HUES48 (cell line): ENCODE data around the gene CR1.
"Not testable (repeated sequence)": the region's sequence is repeated elsewhere in the genome, so short reads cannot be mapped to it uniquely, and the experiment has no call there.

ENCODE experiments used
- H3K27ac ChIP-seq: one replicate; pipeline ENCODE4 v1.7.0; 2013; ENCODE audit warnings: low read depth, low read length, inconsistent platforms
- H3K27me3 ChIP-seq: 2 replicates; pipeline ENCODE4 v1.6.1; 2013; ENCODE audit warnings: mild to moderate bottlenecking, low read length; ENCODE audit not compliant: control insufficient read depth, insufficient read depth
- H3K36me3 ChIP-seq: 2 replicates; pipeline ENCODE4 v1.6.1; 2013; ENCODE audit warnings: low read length; ENCODE audit not compliant: control insufficient read depth, insufficient read depth
- H3K4me1 ChIP-seq: 2 replicates; pipeline ENCODE4 v1.6.1; 2013; ENCODE audit warnings: mild to moderate bottlenecking, low read length; ENCODE audit not compliant: control insufficient read depth, insufficient read depth
- H3K4me3 ChIP-seq: 2 replicates; pipeline ENCODE4 v1.5.1; 2013; ENCODE audit warnings: mild to moderate bottlenecking, low read depth, low read length
- H3K9ac ChIP-seq: 2 replicates; pipeline ENCODE4 v1.6.1; 2013; ENCODE audit warnings: mild to moderate bottlenecking, low read depth, low read length, moderate library complexity
- H3K9me3 ChIP-seq: 2 replicates; pipeline ENCODE4 v1.6.1; 2013; ENCODE audit warnings: low read length; ENCODE audit not compliant: control insufficient read depth, insufficient read depth

Gene CR1

DNA sequence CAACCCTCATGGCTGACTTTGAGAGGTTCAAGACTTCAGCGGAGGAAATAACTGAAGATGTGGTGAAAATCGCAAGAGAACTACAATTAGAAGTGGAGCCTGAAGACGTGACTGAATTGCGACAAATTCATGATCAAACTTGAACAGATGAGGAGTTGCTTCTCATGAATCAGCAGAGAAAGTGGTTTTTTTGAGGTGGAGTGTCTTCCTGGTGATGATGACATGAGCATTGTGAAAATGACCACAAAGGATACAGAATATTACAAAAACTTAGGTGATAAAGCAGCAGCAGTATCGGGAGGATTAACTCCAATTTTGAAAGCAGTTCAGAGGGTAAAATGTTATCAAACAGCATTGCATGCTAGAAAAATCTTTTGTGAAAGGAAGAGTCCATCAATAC lies 40.3 kb downstream of the CR1 start:
- H3K4me1 ChIP-seq, H3K9ac ChIP-seq, H3K36me3 ChIP-seq, H3K27me3 ChIP-seq, H3K9me3 ChIP-seq, H3K27ac ChIP-seq, H3K4me3 ChIP-seq: not testable (repeated sequence)

DNA sequence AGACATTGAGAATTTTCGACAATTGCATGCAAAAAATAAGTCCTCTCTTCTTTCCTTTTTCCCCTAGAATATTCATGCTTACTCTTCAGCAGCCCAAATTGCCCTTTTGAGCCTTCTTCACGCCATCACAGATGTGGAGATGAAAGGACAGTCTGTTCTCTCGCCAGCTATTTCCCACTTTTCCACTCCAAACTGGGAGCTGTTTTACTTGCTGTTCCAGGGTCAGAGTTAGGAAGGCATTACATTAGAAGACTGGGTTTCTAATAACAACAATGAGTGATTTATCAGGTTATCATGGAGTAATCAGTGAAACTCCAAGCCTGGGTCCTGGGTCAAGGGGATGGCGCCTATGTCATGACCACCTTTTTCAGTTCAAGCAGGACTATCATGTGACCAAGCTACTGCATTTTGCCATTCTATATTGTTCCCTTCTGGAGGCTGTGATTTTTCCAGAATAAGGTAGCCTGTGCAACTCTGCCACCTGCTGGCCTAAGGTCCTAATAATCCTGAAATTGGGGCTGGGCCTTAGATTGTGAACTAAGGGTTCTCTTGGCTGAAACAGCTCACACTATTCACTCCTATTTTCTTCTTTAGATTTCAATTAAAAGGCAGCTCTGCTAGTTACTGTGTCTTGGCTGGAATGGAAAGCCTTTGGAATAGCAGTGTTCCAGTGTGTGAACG lies 50.9 kb downstream of the CR1 start:
- H3K27ac ChIP-seq, H3K9ac ChIP-seq, H3K27me3 ChIP-seq, H3K4me1 ChIP-seq, H3K36me3 ChIP-seq, H3K9me3 ChIP-seq, H3K4me3 ChIP-seq: not testable (repeated sequence)

DNA sequence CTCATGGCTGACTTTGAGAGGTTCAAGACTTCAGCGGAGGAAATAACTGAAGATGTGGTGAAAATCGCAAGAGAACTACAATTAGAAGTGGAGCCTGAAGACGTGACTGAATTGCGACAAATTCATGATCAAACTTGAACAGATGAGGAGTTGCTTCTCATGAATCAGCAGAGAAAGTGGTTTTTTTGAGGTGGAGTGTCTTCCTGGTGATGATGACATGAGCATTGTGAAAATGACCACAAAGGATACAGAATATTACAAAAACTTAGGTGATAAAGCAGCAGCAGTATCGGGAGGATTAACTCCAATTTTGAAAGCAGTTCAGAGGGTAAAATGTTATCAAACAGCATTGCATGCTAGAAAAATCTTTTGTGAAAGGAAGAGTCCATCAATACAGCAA lies 58.9 kb downstream of the CR1 start:
- not testable (repeated sequence) for H3K27me3 ChIP-seq, H3K9me3 ChIP-seq, H3K4me1 ChIP-seq, H3K4me3 ChIP-seq, H3K36me3 ChIP-seq, H3K9ac ChIP-seq, H3K27ac ChIP-seq

DNA sequence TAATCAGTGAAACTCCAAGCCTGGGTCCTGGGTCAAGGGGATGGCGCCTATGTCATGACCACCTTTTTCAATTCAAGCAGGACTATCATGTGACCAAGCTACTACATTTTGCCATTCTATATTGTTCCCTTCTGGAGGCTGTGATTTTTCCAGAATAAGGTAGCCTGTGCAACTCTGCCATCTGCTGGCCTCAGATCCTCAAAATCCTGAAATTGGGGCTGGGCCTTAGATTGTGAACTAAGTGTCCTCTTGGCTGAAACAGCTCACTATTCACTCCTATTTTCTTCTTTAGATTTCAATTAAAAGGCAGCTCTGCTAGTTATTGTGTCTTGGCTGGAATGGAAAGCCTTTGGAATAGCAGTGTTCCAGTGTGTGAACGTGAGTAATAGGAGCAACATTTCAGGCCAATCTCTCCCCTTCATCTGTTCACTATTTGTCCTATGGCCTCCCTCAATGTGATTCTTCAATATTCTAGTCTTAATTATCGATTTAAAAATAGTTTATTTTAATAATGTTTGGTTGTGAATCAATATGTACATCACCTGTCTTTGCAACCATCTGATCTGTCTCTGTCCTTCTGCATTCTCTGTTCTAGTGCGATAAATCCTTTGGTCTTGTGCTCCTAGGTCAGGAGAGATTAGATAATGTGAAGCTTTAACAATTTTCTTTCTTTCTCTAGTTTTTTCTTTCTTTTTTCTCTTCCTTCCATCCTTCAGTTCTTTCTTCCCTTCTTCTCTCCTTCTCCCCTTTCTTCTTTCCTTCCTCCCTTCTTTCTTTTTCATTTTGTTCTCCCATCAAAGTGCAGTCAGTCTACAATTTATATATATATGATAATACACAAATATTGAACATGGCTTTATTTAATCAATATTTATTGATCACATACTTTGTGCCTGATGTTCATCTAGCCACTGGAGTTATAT lies 69.8 kb downstream of the CR1 start:
- H3K9me3 ChIP-seq, result no peaks in the 10 kb centered on the region
- H3K27ac ChIP-seq, result no peak overlapping the region
- no peak overlapping the region for H3K9ac ChIP-seq
- H3K27me3 ChIP-seq, result no peaks in the 10 kb centered on the region
- no peak overlapping the region for H3K4me3 ChIP-seq
- no peaks in the 10 kb centered on the region for H3K4me1 ChIP-seq
- H3K36me3 ChIP-seq, result no peaks in the 10 kb centered on the region

DNA sequence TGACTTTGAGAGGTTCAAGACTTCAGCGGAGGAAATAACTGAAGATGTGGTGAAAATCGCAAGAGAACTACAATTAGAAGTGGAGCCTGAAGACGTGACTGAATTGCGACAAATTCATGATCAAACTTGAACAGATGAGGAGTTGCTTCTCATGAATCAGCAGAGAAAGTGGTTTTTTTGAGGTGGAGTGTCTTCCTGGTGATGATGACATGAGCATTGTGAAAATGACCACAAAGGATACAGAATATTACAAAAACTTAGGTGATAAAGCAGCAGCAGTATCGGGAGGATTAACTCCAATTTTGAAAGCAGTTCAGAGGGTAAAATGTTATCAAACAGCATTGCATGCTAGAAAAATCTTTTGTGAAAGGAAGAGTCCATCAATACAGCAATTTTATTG lies 76.0 kb downstream of the CR1 start:
- H3K4me1 ChIP-seq, H3K4me3 ChIP-seq, H3K36me3 ChIP-seq, H3K9me3 ChIP-seq, H3K27ac ChIP-seq, H3K9ac ChIP-seq, H3K27me3 ChIP-seq: not testable (repeated sequence)

DNA sequence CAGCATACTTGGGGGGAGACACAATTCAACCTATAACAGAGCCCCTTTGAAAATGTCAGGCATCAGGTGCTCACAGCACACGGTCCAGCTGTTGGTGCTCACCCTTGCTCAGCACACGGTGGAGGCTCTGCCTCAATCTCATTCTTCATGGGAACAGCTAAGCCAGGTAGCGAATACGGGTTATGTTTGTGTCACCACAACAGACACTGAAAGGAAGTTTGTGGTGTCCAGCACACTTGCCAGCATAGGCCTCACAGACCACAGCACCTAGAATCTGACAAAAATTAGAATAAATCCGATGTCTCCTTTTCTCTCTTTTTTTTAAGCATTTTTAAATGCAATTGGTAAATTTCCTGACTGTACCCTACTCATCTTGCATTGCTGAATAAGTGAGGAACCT lies 77.1 kb downstream of the CR1 start:
- not testable (repeated sequence) for H3K27ac ChIP-seq, H3K4me3 ChIP-seq, H3K9me3 ChIP-seq, H3K9ac ChIP-seq, H3K36me3 ChIP-seq, H3K27me3 ChIP-seq, H3K4me1 ChIP-seq

DNA sequence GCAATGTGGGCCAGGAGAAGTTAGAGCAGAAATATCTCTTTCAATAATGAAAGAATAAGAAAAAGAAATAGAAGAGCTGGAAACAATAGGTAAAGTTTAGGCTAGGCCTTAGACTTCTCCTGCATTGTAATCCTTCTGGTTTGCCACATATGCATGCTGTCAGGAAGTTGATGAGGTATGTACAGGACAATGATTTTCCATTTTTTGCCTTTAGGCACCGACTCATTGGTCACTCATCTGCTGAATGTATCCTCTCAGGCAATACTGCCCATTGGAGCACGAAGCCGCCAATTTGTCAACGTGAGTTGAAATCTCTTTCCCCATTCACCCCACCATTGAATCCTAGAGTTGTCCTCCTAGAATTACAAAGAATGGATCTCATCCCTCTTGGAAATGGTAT lies 79.4 kb downstream of the CR1 start:
- H3K9ac ChIP-seq, H3K9me3 ChIP-seq, H3K4me3 ChIP-seq, H3K4me1 ChIP-seq, H3K36me3 ChIP-seq, H3K27me3 ChIP-seq, H3K27ac ChIP-seq: not testable (repeated sequence)

DNA sequence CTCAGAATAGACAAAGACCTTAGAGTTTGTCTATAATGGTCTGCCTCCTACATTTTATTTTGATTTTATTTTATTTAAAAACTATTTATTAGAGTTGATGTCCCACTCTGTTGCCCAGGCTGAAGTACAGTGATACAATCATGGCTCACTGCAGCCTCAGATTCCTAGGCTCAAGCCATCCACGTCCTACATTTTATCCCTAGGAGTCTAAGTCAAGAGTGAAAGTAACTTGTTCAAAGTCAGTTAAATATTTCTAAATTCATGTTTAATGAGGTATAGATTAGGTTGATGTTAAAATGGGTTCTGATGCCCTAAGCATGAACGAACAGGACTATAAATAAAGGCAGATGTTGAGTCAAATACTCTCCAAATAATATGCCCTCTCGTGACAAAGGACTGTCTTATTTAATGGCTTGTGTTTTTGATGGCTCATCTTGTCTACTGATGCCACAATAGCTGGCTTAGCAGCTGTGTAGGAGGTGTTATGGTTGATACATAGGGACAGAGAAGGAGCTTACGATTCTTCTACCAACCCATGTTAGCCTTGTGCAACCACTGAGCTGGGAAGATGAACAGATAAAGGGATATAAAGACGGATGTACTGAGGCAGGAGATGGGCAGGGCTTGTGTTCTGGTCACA lies 83.0 kb downstream of the CR1 start:
- Histone ChIP-seq H3K4me1 (0 out of 2 replicates have a peak, but pooled peaks cover 3% of the 10 kb centered on the region), H3K9me3 (no peaks in the 10 kb centered on the region), H3K9ac (no peak overlapping the region), H3K4me3 (no peak overlapping the region), H3K27me3 (no peaks in the 10 kb centered on the region), H3K36me3 (no peaks in the 10 kb centered on the region), H3K27ac (no peak overlapping the region)

DNA sequence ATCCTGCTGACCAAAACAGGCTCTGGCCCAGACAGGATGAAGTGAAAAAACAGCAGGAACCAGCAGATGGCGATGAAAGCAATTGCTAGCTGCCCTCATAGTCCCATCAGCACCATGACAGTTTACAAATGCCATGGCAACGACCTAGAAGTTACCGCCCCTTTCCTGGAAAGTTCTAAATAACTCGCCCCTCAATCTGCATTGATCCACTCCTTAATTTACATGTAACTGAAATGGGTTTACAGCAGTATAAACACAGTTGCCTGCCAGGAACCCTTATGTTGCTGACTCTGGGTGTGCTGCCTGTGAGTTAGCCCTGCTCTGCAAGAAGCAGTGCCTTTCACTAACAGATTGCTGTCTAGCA lies 83.5 kb downstream of the CR1 start:
- Histone ChIP-seq H3K9me3 (no peaks in the 10 kb centered on the region), H3K36me3 (no peaks in the 10 kb centered on the region), H3K4me3 (no peak overlapping the region), H3K4me1 (0 out of 2 replicates have a peak, but pooled peaks cover 3% of the 10 kb centered on the region), H3K9ac (no peak overlapping the region), H3K27me3 (no peaks in the 10 kb centered on the region), H3K27ac (no peak overlapping the region)

DNA sequence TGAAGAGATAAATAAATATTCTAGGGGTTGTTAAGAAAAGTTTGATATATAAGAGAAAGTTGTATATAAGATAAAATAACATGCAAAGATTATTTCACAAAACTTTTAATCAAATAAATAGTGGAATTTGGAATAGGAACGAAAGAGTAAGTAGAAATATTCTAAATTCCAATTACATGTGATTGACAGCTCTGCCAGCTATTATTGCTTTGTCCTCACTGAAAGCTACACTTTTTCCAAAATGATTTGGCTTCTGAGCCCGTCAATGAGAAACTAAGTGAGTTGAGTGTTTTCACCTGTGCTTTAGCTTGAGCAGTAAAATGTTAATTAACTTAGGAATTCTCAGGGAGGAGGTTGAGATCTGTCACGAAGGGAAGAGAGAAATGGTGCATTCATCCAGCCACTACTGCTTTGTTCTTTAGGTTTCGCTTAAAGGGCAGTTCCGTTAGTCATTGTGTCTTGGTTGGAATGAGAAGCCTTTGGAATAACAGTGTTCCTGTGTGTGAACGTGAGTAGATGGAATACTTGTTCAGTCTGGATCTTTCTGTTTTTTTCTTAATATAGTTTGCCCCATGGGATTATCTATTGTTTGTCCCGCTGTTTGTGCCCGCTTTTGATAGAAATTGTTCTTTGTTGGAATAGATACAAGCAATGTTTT lies 85.7 kb downstream of the CR1 start:
- no peak overlapping the region for H3K27ac ChIP-seq
- H3K9me3 ChIP-seq, result no peaks in the 10 kb centered on the region
- H3K9ac ChIP-seq, result no peak overlapping the region
- H3K27me3 ChIP-seq, result no peaks in the 10 kb centered on the region
- H3K4me3 ChIP-seq, result no peak overlapping the region
- no peaks in the 10 kb centered on the region for H3K36me3 ChIP-seq
- H3K4me1 ChIP-seq, result peaks cover 7% of the 10 kb centered on the region; the same call in 1 of the 2 replicates

DNA sequence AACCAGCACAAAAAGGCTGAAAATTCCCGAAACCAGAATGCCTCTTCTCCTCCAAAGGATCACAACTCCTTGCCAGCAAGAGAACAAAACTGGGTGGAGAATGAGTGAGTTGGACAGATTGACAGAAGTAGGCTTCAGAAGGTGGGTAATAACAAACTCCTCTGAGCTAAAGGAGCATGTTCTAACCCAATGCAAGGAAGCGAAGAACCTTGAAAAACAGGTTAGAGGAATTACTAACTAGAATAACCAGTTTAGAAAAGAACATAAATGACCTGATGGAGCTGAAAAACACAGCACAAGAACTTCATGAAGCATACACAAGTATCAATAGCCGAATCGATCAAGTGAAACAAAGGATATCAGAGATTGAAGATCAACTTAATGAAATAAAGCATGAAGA lies 93.5 kb downstream of the CR1 start:
- H3K9me3 ChIP-seq, H3K4me3 ChIP-seq, H3K36me3 ChIP-seq, H3K27me3 ChIP-seq, H3K4me1 ChIP-seq, H3K9ac ChIP-seq, H3K27ac ChIP-seq: not testable (repeated sequence)
